ENCODE data around the gene ZNF648.

DNA sequence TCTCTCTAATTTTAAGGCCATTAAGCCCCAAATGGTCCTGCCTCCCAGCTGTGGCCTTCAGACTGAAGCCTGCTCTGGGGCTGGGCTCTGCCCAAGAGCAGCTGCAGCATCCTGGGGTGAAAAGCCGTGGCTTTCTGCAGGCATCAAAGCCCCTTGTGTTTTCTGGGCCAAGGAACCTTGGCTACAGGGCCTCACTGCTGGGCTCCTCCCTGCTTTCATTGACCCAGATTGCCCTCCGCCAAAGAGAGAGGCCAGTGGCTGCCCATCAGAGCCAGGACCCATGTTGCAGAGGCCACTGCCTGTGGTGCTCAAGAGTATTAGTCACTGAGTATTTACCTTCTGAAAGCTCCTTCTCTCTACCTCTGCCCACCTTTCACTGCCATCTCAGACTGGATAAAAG, 1.6 kb downstream of the ZNF648 start:
- TF ChIP-seq EP300 (IDR thresholded peaks at IDR 0.05; ENCODE audit: borderline replicate concordance) (no peak), ZBTB7A (IDR thresholded peaks at IDR 0.05; ENCODE audit: low read depth) (no peak), TEAD4 (IDR thresholded peaks at IDR 0.05) (no peak), FOXM1 (IDR thresholded peaks at IDR 0.05; ENCODE audit: borderline replicate concordance, low read depth) (no peak), RAD21 (IDR thresholded peaks at IDR 0.05; ENCODE audit: low read depth) (no peak), TCF12 (IDR thresholded peaks at IDR 0.05; ENCODE audit: low read depth) (no peak), EGR1 (IDR thresholded peaks at IDR 0.05) (no peak), CEBPB (IDR thresholded peaks at IDR 0.05) (no peak), TAF1 (IDR thresholded peaks at IDR 0.05; ENCODE audit: low read depth) (no peak)
- TF ChIP-seq, protein P1, sequence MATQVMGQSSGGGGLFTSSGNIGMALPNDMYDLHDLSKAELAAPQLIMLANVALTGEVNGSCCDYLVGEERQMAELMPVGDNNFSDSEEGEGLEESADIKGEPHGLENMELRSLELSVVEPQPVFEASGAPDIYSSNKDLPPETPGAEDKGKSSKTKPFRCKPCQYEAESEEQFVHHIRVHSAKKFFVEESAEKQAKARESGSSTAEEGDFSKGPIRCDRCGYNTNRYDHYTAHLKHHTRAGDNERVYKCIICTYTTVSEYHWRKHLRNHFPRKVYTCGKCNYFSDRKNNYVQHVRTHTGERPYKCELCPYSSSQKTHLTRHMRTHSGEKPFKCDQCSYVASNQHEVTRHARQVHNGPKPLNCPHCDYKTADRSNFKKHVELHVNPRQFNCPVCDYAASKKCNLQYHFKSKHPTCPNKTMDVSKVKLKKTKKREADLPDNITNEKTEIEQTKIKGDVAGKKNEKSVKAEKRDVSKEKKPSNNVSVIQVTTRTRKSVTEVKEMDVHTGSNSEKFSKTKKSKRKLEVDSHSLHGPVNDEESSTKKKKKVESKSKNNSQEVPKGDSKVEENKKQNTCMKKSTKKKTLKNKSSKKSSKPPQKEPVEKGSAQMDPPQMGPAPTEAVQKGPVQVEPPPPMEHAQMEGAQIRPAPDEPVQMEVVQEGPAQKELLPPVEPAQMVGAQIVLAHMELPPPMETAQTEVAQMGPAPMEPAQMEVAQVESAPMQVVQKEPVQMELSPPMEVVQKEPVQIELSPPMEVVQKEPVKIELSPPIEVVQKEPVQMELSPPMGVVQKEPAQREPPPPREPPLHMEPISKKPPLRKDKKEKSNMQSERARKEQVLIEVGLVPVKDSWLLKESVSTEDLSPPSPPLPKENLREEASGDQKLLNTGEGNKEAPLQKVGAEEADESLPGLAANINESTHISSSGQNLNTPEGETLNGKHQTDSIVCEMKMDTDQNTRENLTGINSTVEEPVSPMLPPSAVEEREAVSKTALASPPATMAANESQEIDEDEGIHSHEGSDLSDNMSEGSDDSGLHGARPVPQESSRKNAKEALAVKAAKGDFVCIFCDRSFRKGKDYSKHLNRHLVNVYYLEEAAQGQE (IDR thresholded peaks at IDR 0.05; ENCODE audit: low read depth) = no peak
